ENCODE data around the gene TREM1.
"Not testable (repeated sequence)": the region's sequence is repeated elsewhere in the genome, so short reads cannot be mapped to it uniquely, and the experiment has no call there.

The TREM1 gene

DNA sequence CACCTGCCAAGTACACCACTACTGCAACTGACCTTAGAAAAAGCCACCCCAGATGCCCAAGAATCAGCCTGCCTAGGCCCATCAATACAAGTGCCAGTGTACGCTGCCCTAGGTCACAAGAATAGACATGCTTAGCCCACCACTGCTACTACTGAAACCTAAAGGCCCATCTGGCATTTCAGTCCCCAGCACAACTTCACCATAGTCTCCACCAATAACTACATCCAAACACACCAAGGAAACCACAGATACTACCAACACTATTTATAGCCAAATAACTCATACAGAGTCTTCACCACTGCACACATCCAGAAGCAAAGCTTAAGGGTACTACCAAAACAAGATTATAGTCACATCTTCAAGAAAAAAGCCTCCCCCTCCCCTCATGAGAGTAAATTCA, 30.1 kb downstream of the TREM1 start:
- Mint-ChIP-seq H3K27ac (no peak overlapping the region), H3K9me3 (peaks cover 15% of the 10 kb centered on the region), H3K36me3 (ENCODE audit: low read depth) (peaks cover 2% of the 10 kb centered on the region), H3K4me3 (no peak overlapping the region), H3K27me3 (peaks cover 7% of the 10 kb centered on the region), H3K4me1 (ENCODE audit: low read depth) (peaks cover 3% of the 10 kb centered on the region)
- DNase-seq: no peak

DNA sequence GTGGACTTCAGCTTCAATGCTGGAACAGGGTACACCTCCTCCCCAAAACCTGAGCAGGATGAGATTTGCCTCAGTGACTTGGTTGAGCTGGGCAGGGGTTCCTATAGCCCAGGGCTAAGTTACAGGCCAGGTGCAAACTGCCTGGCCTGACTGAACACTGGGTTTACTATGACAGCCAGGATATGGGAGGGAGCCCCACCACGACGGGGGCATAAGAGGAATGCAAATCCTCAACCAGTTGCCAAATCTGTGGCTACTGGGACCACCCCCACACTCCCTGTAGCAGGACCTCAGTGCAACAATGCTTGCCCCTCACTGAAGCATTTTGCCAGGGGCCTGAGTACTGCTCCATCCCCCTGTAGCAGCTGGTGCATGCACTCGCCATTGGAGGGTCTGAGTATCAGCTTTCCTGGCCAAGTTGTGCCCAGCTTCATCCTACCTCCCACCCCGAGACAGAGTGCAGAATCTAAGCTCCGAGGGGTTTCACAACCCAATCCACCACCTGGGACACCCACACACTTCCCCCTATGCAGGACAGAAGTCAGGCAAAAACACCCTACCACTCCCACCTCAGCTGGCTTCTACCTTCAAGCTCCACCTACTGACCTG, 30.7 kb downstream of the TREM1 start:
- Mint-ChIP-seq H3K36me3 (ENCODE audit: low read depth) (no peaks in the 10 kb centered on the region), H3K4me3 (no peak overlapping the region)

DNA sequence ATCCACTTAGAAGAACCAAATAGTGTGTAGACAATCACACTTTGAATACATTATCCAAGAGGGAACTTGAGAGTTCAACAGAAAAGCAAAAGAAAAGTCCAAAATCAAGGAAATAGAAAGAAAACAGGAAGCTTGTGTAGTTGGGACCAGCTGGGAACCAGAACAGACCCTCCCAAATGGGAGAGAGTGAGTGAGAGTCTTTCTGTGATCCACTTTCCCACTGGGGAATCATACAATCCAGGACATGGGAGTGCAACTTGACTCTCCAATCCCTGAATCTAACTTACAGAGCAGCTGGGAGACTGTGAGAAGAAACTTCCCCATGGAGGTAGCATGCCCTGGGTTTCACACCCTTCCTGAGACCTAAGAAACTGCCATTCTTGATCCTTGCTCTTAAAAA, 31.4 kb downstream of the TREM1 start:
- Mint-ChIP-seq H3K4me1 (ENCODE audit: low read depth) (peaks cover 3% of the 10 kb centered on the region), H3K4me3 (no peak overlapping the region), H3K27me3 (peaks cover 7% of the 10 kb centered on the region), H3K9me3 (peaks cover 4% of the 10 kb centered on the region), H3K27ac (no peak overlapping the region), H3K36me3 (ENCODE audit: low read depth) (no peaks in the 10 kb centered on the region)
- DNase-seq: no peak

More for the DNA sequence above, 30.7 kb downstream of the TREM1 start:
- Mint-ChIP-seq H3K4me1 (ENCODE audit: low read depth) (peaks cover 3% of the 10 kb centered on the region), H3K27me3 (peaks cover 7% of the 10 kb centered on the region), H3K9me3 (peaks cover 11% of the 10 kb centered on the region), H3K27ac (no peak overlapping the region)
- no peak for DNase-seq

DNA sequence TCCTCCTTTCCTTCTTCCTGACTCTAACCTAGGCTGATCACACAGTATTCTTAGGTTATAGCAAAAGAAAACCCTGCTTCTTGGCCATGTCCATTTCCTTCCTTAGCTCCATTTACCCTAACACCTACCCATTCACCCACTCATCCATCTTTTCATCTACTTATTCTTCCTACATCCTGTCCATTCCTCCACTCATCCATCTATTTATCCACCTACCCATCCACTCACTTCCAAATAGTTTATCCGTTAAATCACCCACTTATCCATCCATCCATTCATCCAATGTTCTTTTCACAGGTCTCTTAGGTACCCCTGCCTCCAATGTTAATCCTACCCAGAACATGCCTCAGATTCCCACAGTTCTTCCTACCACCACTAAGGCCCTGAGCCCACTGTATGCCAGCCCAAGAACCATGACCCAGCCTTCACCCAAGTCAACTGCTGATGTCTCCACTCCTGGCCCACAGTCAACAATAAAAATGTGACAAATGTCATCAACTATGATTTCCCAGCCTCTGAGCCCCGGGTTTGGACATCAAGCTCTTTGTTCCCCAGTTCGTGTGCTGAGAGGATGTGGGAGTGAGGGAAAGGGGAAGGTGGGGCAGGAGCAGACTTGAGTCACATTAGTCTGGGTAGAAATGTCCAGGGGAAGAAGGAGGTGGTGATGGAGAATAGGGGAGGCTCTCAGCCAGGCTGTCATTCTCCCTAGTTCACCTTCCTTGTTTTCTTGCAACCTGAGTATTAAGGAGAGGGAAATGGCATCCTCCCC, 33.9 kb downstream of the TREM1 start:
- no peaks in the 10 kb centered on the region for H3K36me3 Mint-ChIP-seq (ENCODE audit: low read depth)
- H3K4me3 Mint-ChIP-seq: no peak overlapping the region
- H3K4me1 Mint-ChIP-seq (ENCODE audit: low read depth): peaks cover 13% of the 10 kb centered on the region
- no peaks in the 10 kb centered on the region for H3K27me3 Mint-ChIP-seq
- DNase-seq: no peak
- no peak overlapping the region for H3K27ac Mint-ChIP-seq
- no peaks in the 10 kb centered on the region for H3K9me3 Mint-ChIP-seq

DNA sequence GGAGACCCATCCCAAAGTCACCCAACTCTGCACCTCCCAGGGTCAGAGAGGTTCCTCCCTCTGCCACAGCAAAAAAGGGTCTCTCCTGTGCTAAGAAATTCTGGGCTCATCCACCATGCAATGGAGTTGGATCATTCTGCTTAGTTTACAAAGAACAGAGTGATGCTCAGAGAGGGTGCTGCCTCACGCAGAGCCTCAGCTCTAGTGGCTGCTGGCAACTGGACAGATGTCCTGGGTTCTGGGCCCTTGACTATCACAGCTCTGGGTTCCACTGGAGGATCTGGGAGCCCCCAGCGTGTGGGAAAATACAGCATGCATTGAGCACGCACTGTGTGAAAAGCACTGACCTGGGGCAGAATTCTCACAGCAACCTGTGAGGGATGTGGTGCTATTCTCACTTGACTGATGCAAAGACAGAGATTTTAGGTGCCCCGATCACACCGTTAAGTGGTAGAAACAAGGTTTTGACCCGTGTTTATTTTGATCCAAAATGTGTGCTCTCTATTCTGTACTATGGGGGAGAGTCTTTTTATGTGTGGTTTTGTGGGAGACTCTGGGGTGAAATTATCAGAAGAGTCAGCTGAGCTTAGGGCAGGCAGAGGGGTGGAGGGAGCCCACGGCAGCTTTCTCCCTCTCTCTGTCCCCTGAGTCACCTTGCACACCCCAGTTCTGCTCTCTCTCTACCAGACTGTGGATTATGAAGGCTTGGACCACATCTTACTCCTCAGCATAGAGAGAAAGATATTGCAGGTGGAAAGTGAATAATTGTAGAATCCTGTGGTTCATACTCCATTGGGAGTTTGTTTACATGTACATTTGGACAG, 38.4 kb downstream of the TREM1 start:
- H3K4me3 Mint-ChIP-seq: no peak overlapping the region
- H3K9me3 Mint-ChIP-seq: no peaks in the 10 kb centered on the region
- peaks cover 16% of the 10 kb centered on the region for H3K4me1 Mint-ChIP-seq (ENCODE audit: low read depth)
- no peaks in the 10 kb centered on the region for H3K36me3 Mint-ChIP-seq (ENCODE audit: low read depth)
- no peaks in the 10 kb centered on the region for H3K27me3 Mint-ChIP-seq
- no peak overlapping the region for H3K27ac Mint-ChIP-seq
- DNase-seq: no peak

DNA sequence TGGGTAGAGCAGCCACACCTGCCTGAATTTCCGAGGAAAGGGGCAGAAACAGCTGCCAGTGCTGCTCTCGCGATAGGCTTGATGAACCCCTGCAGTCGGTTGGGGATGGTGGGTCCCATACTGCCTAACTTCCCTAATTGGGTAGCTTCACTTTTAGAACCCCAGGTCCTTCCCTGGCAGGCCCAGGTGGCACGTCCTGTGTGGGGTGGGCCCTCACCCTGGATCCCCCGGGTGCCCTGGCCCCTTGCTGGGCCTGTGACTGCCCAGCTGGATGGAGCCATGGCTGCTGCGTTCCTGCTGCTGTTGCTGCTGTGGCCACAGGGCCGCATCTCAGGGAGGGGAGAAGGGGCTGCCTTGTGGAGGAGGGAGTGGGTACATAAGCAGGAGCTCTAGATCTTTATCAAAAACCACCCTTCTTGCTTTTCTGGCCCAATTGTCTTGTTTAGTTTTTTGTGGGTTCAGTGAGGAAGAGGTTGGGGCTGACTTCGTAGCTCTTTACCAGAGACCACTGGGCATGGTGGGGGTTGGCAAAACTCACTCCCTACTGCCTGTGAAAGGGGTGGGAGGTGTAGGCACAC, 39.1 kb downstream of the TREM1 start:
- Mint-ChIP-seq H3K4me3 (no peak overlapping the region), H3K9me3 (no peaks in the 10 kb centered on the region), H3K4me1 (ENCODE audit: low read depth) (peaks cover 16% of the 10 kb centered on the region), H3K27ac (no peak overlapping the region), H3K36me3 (ENCODE audit: low read depth) (no peaks in the 10 kb centered on the region), H3K27me3 (no peaks in the 10 kb centered on the region)
- no peak for DNase-seq

DNA sequence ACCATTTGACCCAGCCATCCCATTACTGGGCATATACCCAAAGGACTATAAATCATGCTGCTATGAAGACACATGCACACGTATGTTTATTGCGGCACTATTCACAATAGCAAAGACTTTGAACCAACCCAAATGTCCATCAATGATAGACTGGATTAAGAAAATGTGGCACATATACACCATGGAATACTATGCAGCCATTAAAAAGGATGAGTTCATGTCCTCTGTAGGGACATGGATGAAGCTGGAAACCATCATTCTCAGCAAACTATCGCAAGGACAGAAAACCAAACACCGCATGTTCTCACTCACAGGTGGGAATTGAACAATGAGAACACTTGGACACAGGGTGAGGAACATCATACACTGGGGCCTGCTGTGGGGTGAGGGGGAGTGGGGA, 40.0 kb downstream of the TREM1 start:
- H3K36me3 Mint-ChIP-seq (ENCODE audit: low read depth); H3K27ac Mint-ChIP-seq: not testable (repeated sequence)

DNA sequence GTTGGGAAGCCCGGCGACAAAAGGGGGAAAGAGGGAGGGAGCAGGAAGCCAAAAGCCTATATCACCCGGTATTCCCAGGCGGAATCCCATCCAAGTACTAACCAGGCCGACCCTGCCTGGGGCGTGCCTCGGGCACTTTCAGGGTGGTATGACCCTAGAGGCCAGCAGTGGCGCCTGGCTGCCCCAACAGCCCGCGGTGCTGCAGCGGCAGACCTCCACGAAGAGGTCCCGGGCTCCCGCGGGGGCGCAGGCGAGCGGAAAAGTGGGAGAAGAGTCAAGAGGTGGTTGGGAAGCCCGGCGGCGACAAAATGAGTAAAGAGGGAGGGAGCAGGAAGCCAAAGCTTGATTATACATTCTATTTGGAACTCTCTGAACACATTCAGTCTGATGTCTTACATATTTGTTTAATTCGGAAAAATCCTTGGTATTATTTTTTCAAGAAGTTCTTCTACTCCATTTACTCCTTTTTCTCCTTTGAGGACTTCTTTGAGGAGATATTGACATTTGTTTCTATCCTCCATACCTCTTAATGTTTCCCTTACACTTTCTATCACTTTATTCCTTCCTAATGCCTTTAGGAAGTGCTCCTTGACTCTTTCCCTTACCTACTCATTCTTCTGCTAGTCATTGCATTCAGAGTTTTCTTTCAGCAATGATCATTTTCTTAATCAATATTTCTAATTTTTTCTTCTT, 46.9 kb downstream of the TREM1 start:
- no peak overlapping the region for H3K27ac Mint-ChIP-seq
- no peaks in the 10 kb centered on the region for H3K9me3 Mint-ChIP-seq
- H3K4me3 Mint-ChIP-seq: no peak overlapping the region
- no peaks in the 10 kb centered on the region for H3K27me3 Mint-ChIP-seq
- peaks cover 3% of the 10 kb centered on the region for H3K4me1 Mint-ChIP-seq (ENCODE audit: low read depth)
- no peak for DNase-seq
- no peaks in the 10 kb centered on the region for H3K36me3 Mint-ChIP-seq (ENCODE audit: low read depth)

More for the DNA sequence above, 40.0 kb downstream of the TREM1 start:
- DNase-seq, H3K27me3 Mint-ChIP-seq, H3K9me3 Mint-ChIP-seq, H3K4me3 Mint-ChIP-seq: not testable (repeated sequence)
- H3K4me1 Mint-ChIP-seq (ENCODE audit: low read depth): peaks cover 16% of the 10 kb centered on the region

DNA sequence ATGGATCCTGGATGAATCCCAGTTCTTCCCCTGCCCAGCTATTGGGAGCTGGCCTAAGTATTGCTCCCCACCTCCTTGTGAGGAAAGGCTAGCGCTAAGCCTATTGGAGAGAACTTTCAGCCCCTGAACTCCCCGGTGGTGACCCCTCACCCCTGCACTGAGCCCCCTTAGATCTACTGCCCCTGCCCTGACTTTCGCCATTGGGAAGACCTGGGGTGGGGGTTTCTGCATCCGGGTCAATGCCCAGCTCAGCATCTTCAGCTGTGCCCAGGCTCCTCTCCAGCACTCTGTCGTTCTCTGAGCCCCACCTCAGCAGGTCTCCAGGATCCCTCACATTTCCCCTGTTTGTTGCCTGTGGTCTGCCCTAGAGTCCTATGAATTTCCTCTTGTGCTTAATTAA, 49.4 kb downstream of the TREM1 start:
- H3K27me3 Mint-ChIP-seq: no peaks in the 10 kb centered on the region
- no peaks in the 10 kb centered on the region for H3K36me3 Mint-ChIP-seq (ENCODE audit: low read depth)
- DNase-seq: no peak
- H3K9me3 Mint-ChIP-seq: no peaks in the 10 kb centered on the region
- no peak overlapping the region for H3K27ac Mint-ChIP-seq
- no peak overlapping the region for H3K4me3 Mint-ChIP-seq
- H3K4me1 Mint-ChIP-seq (ENCODE audit: low read depth): peaks cover 3% of the 10 kb centered on the region

DNA sequence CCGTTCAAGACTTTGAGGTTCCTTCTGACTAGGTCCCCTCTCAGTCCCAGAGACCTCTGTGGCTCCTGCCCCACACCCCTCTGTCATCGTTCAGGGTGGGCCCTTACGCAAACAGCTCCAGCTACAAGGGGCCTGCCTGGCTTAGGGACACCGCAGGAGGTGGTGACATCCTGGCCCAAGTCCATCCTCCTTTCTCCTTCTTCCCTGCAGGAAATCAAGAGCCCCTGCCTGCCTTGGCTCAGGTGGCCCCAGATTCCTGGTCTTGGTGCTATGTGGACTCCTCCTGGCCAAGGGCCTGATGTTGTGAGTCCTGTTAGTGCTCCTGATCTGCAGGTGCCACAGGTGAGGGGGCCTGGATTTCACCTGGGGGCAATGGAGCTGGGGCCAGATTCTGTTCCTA, 50.2 kb downstream of the TREM1 start:
- Mint-ChIP-seq H3K4me1 (ENCODE audit: low read depth) (peaks cover 3% of the 10 kb centered on the region), H3K36me3 (ENCODE audit: low read depth) (no peaks in the 10 kb centered on the region), H3K27ac (no peak overlapping the region), H3K4me3 (no peak overlapping the region), H3K27me3 (no peaks in the 10 kb centered on the region), H3K9me3 (no peaks in the 10 kb centered on the region)
- no peak for DNase-seq

DNA sequence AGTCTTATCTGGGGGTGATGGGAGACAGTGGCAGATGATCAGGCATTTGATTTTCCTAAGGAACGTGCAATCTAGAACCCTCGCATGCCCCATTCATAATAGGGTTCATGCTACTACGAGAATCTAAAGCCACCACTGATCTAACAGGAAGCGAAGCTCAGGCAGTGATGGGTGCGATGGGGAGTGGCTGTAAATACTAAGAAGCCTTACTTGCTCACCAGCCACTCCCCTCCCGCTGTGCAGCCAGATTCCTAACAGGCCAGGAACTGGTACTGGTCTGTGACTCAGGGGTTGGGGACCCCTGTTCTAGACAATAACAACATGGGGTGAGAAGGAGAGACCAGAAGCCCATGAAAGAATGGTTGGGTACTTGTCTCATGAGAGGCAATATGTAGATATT, 53.8 kb downstream of the TREM1 start:
- Mint-ChIP-seq H3K4me3 (no peak overlapping the region), H3K36me3 (ENCODE audit: low read depth) (no peaks in the 10 kb centered on the region), H3K27me3 (peaks cover 3% of the 10 kb centered on the region), H3K9me3 (no peaks in the 10 kb centered on the region), H3K27ac (no peak overlapping the region), H3K4me1 (ENCODE audit: low read depth) (peaks cover 3% of the 10 kb centered on the region)
- DNase-seq: no peak

DNA sequence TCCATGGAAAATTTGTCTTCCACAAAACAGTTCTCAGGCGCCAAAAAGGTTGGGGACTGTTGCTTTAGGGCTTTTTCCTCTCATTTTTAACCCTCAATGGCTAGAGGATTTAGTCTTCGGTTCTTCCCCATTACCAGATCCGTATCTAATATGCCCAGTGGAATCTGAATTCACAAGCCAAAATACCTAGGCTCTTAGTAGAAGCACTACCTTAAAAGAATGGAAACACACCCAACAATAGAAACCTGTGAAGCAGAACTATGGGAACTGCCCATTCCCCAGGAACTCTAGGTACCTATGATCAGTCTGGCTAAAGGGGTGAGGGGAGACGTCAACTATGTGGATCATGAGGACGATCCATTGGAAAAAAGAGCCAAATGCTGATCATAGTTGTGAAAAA, 55.2 kb downstream of the TREM1 start:
- Mint-ChIP-seq H3K27ac (no peak overlapping the region), H3K9me3 (no peaks in the 10 kb centered on the region), H3K27me3 (peaks cover 8% of the 10 kb centered on the region), H3K4me3 (no peak overlapping the region), H3K36me3 (ENCODE audit: low read depth) (no peaks in the 10 kb centered on the region), H3K4me1 (ENCODE audit: low read depth) (peaks cover 3% of the 10 kb centered on the region)
- no peak for DNase-seq

DNA sequence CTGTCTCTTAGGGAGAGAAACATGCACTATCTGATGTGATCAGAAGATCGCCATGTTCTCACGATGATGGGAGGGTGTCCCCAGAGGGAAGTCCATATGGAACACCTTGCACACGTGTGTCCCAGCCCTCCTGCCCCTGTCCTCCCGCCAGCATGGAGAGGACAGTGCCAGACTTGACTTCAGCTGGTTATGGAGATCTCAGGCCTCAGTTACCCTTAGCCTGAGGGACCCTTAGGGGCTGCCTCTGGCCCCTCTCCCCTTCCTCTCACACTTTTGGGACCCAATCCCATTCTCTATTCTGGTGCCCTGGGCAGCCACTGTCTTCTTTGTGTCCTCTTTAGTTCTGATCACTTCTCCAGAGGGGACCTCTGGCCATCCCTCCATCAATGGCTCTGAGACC, 56.8 kb downstream of the TREM1 start:
- Mint-ChIP-seq H3K27me3 (peaks cover 8% of the 10 kb centered on the region), H3K4me1 (ENCODE audit: low read depth) (no peaks in the 10 kb centered on the region), H3K9me3 (no peaks in the 10 kb centered on the region), H3K4me3 (no peak overlapping the region), H3K27ac (no peak overlapping the region), H3K36me3 (ENCODE audit: low read depth) (no peaks in the 10 kb centered on the region)
- DNase-seq: no peak

DNA sequence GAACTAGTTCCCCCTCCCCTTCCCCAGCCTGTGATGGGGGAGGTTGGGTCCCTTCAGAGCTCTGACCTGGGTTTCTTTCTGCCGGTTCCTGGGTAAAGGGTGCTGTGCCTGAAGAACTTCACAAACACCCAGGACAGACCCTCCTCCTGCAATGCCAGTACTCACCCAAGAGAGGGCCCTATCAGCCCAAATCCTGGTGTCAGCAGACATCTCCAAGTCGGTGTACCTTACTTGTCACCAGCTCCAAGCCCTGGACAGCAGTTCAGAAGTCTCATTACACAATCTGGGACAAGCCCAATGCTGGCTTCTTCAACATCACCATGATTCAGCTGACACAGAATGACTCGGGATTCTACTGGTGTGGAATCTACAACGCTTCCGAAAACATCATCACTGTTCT, 57.9 kb downstream of the TREM1 start:
- no peak for DNase-seq
- H3K27ac Mint-ChIP-seq: no peak overlapping the region

More for the DNA sequence above, 57.9 kb downstream of the TREM1 start:
- H3K4me1 Mint-ChIP-seq (ENCODE audit: low read depth): no peaks in the 10 kb centered on the region
- no peaks in the 10 kb centered on the region for H3K9me3 Mint-ChIP-seq
- H3K4me3 Mint-ChIP-seq: no peak overlapping the region
- H3K36me3 Mint-ChIP-seq (ENCODE audit: low read depth): no peaks in the 10 kb centered on the region
- peaks cover 8% of the 10 kb centered on the region for H3K27me3 Mint-ChIP-seq

Data from activated T-cell treated with anti-CD3 and anti-CD28 coated beads, Interleukin-2, amount 50 U/mL, for 24 hours (primary cell).